Transverse colon (tissue), 4 donors: Measurements from ENCODE around the gene C19orf73.

Source experiments
- EP300 ChIP-seq: sonication (generic); formaldehyde crosslinking; IDR thresholded peaks from one replicate; pipeline ENCODE4 v1.6.1; 2017; ENCODE audit warnings: antibody characterized with exemption, low read depth
- POLR2AphosphoS5 ChIP-seq, 3 donors: sonication (generic); formaldehyde crosslinking; IDR thresholded peaks; one replicate each; pipeline ENCODE4 v1.6.1; 2016; ENCODE audit warnings: antibody characterized with exemption in 3 of 3
- TF ChIP-seq, protein P1 (sequence below), 5 experiments: fragments of 200-600 bp in 3 of 5; fragments of 450-650 bp in 2 of 5; sonication (generic) in 3 of 5; IDR thresholded peaks; 1 replicate in 2 of 5; 2 replicates in 3 of 5; pipeline ENCODE4 v1.5.1; 2016 to 2017; ENCODE audit warnings: antibody characterized with exemption in 5 of 5, inconsistent platforms in 3 of 5, mild to moderate bottlenecking in 2 of 5, moderate library complexity in 1 of 5

GRCh38 chr19:49168421-49168820 is 49.5 kb upstream of the C19orf73 start:
- TF ChIP-seq, protein P1, sequence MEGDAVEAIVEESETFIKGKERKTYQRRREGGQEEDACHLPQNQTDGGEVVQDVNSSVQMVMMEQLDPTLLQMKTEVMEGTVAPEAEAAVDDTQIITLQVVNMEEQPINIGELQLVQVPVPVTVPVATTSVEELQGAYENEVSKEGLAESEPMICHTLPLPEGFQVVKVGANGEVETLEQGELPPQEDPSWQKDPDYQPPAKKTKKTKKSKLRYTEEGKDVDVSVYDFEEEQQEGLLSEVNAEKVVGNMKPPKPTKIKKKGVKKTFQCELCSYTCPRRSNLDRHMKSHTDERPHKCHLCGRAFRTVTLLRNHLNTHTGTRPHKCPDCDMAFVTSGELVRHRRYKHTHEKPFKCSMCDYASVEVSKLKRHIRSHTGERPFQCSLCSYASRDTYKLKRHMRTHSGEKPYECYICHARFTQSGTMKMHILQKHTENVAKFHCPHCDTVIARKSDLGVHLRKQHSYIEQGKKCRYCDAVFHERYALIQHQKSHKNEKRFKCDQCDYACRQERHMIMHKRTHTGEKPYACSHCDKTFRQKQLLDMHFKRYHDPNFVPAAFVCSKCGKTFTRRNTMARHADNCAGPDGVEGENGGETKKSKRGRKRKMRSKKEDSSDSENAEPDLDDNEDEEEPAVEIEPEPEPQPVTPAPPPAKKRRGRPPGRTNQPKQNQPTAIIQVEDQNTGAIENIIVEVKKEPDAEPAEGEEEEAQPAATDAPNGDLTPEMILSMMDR (IDR thresholded peaks at IDR 0.05), result no peak
- TF ChIP-seq POLR2AphosphoS5 (IDR thresholded peaks at IDR 0.05), result no peak
- no peak for TF ChIP-seq EP300
